Esophagus squamous epithelium (tissue), 5 donors: ENCODE measurements around the gene IQCE. TPM values are rescaled to one million over a fixed set of nuclear protein-coding genes. Genes with fewer than 3 reads are reported as not detected.

Experiments
- DNase-seq: peaks from one replicate; lab custom pipeline; 2025; lab: John Stamatoyannopoulos, UW
- H3K27ac ChIP-seq, 4 donors: fragments of 200-600 bp; sonication (generic); one replicate each; pipeline ENCODE4 v1.5.1; 2016 to 2019; ENCODE audit warnings: mild to moderate bottlenecking in 1 of 4
- H3K27me3 ChIP-seq, 4 donors: fragments of 200-600 bp; sonication (generic); 1 replicate in 3 of 4; 2 replicates in 1 of 4; pipeline versions ENCODE4 v1.5.1 to v1.6.0; 2017 to 2021; ENCODE audit warnings: antibody characterized with exemption in 1 of 4
- H3K36me3 ChIP-seq, 3 donors: fragments of 200-600 bp; sonication (generic); one replicate each; pipeline ENCODE4 v1.5.1; 2016 to 2019
- H3K4me1 ChIP-seq, 3 donors: fragments of 200-600 bp; sonication (generic); one replicate each; pipeline ENCODE4 v1.5.1; 2017 to 2019
- H3K4me3 ChIP-seq, 4 donors: fragments of 200-600 bp; sonication (generic); 1 replicate in 3 of 4; 2 replicates in 1 of 4; pipeline ENCODE4 v1.5.1; 2016 to 2019; ENCODE audit warnings: mild to moderate bottlenecking in 2 of 4, moderate library complexity in 1 of 4
- H3K9me3 ChIP-seq, 3 donors: fragments of 200-600 bp; sonication (generic); one replicate each; pipeline ENCODE4 v1.5.1; 2016 to 2019
- CTCF ChIP-seq, 6 experiments: fragments of 450-650 bp in 4 of 6; fragments of 200-600 bp in 2 of 6; sonication (generic) in 2 of 6; IDR thresholded peaks; one replicate each; pipeline ENCODE4 v1.5.1; 2016 to 2019; ENCODE audit warnings: antibody characterized with exemption in 6 of 6, mild to moderate bottlenecking in 4 of 6, moderate library complexity in 4 of 6
- POLR2A ChIP-seq, 4 donors: fragments of 450-650 bp; IDR thresholded peaks; one replicate each; pipeline ENCODE4 v1.6.1; 2017; ENCODE audit warnings: antibody characterized with exemption in 4 of 4, mild to moderate bottlenecking in 4 of 4, moderate library complexity in 3 of 4
- WGBS, 2 donors: methylation state at CpG; one replicate each; pipeline ENCODE4 v1.1.5; 2018; 5-methylcytosine and 5-hydroxymethylcytosine counted together
- intact Hi-C: fragments of 100-400 bp; cut with DNase I; formaldehyde crosslinking; loops from one replicate; pipeline ENCODE4 v1.15.0; 2022
- total RNA-seq, 4 donors: library from RNA; depleted of rRNA; stranded (reverse); fragments of >200 nt; gene quantifications; one replicate each; pipeline ENCODE4 v1.1.0, GENCODE V29; 2016
- donor health status: DM: yes; HTN: yes; CAD: no.

IQCE gene
- total RNA-seq, 4 donors from 2014 or later, result 4.5 to 10.6 (median 6.3) TPM

- Histone ChIP-seq H3K36me3 (peaks cover 44 to 85% (median 49%) of the 10 kb centered on the region in 3 donors), H3K9me3 (no peaks in the 10 kb centered on the region), H3K4me3 (no peak overlapping the region), H3K4me1 (peaks cover 0 to under 1% (median 0%) of the 10 kb centered on the region in 3 donors), H3K27ac (no peak overlapping the region), H3K27me3 (peaks cover 0 to 3% (median 0%) of the 10 kb centered on the region in 4 donors)
- WGBS, 2 donors, result 71 to 92% methylated on average over 4 to 6 of the region's 19 CpGs
- intact Hi-C loops, result no loop called here
- DNase-seq, result no peak
- no peak for TF ChIP-seq CTCF (IDR thresholded peaks at IDR 0.05)
- no peak for TF ChIP-seq POLR2A (IDR thresholded peaks at IDR 0.05)
These were observed 18.1 kb upstream of the IQCE start for GRCh38 chr7:2540641-2541051.

- Histone ChIP-seq H3K4me3 (no peak overlapping the region), H3K9me3 (no peaks in the 10 kb centered on the region), H3K27me3 (no peaks in the 10 kb centered on the region), H3K36me3 (peaks cover 44 to 93% (median 49%) of the 10 kb centered on the region in 3 donors), H3K27ac (no peak overlapping the region), H3K4me1 (no peaks in the 10 kb centered on the region)
- DNase-seq, result no peak
- 100% methylated on average over 2 to 3 of the region's 40 CpGs for WGBS, 2 donors
- no peak for TF ChIP-seq POLR2A (IDR thresholded peaks at IDR 0.05)
- no peak for TF ChIP-seq CTCF (IDR thresholded peaks at IDR 0.05)
- intact Hi-C loops, result no loop called here
These were observed 17.3 kb upstream of the IQCE start for GRCh38 chr7:2541291-2542010.

DNA sequence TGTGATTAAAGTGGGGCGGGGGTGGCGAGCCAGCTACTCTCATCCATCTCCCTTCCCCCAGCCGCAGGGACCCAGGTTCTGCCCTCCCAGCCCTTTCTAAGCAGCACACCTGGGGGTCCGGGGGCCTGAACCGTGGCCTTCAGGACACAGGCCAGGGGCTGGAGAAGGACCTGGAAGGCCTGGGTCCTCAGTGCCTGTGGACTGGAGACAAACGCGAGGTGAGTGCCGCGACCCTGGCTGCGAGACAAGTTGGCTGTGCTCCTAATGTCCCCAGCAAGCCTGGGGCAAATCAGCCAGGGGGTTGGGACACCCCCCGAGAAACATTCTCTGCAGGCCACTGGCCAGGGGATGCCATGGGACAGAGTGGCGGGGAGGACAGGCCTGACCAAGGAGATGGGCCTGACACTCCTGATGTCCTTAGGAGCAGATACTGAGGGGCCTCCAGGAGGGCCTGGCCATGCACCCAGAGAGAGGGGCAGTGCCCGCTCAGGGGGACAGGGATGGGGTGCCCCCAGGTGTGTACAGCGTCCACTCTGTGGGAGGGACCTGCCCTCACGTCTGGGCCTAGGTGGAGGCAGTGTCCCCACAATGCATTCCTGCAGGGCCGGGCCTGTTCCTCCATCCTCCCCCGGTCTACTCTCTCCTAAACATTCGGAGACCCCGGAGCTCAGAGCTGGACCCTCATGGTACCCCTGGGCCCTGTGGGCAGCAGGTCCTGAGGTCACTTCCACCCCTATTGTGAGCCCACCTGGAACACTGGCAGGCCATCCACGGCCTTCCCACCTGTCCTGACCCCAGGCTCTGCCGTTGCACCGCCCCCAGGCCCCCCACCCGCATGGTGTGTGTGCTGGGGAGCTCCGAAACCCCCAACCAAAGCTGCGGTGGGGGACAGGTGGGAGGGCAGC is 16.5 kb upstream of the IQCE start:
- H3K27me3 ChIP-seq, result no peaks in the 10 kb centered on the region
- no peak for TF ChIP-seq POLR2A (IDR thresholded peaks at IDR 0.05)
- TF ChIP-seq CTCF (IDR thresholded peaks at IDR 0.05), result no peak
- intact Hi-C loops, result no loop called here
- H3K4me1 ChIP-seq, result no peaks in the 10 kb centered on the region
- H3K4me3 ChIP-seq, result no peak overlapping the region
- no peaks in the 10 kb centered on the region for H3K9me3 ChIP-seq
- no peak overlapping the region for H3K27ac ChIP-seq
- DNase-seq, result no peak
- WGBS, 2 donors, result 88 to 91% methylated on average over 7 to 10 of the region's 25 CpGs
- H3K36me3 ChIP-seq, result peaks cover 44 to 100% (median 54%) of the 10 kb centered on the region in 3 donors

DNA sequence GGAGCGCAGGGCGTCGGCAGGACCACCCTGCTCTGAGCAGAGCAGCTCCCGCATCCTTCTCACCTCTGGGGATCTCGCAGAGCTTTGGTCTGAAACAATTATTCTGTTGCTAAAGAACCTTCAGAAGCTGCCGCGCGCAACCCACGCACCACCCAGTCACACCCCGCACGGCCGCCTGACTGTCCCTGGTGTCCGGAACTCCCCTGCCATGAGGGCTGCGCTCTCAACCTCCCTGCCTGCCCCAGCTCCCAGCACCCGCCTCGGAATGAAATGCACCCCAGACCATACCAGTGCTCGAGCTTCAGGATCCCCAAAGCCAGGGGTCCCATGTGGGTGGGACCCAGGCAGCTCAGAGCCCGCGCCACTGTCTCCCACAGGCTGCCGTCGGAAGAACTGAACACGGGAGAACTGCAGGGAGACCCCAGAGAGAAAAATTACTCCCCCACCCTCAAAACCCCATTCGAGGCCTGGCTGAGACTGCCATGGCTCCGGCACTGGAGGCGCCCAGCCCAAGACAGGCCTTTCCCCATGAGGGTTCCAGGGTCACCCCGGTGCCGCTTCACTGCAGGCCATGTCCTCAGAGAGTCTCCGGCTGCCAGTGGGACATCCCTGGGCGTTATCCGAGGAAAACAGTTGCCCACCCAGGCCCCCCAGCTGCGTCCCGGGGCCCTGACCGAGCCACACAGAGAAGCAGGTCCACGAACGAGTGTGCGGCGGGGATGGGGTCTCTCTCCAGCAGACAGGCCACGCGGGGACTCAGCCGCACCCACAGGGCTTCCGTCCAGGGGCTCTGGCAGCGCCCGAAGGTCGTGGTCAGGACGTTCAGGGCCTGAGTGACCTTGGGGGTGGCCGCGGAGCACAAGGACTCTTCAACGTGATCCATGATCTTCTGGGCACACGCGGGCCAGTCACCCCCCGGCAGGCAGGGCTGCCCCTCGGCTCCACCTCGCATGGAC is 15.6 kb upstream of the IQCE start:
- H3K4me3 ChIP-seq, result no peak overlapping the region
- no peaks in the 10 kb centered on the region for H3K27me3 ChIP-seq
- WGBS, 2 donors, result 90 to 91% methylated on average over 12 to 16 of the region's 53 CpGs
- H3K4me1 ChIP-seq, result no peaks in the 10 kb centered on the region
- intact Hi-C loops, result no loop called here
- no peak for DNase-seq
- no peak overlapping the region for H3K27ac ChIP-seq
- H3K9me3 ChIP-seq, result no peaks in the 10 kb centered on the region
- H3K36me3 ChIP-seq, result peaks cover 41 to 100% (median 51%) of the 10 kb centered on the region in 3 donors
- TF ChIP-seq CTCF (IDR thresholded peaks at IDR 0.05) (no peak), POLR2A (IDR thresholded peaks at IDR 0.05) (no peak)
